A673 (cell line): ENCODE data around the gene SV2C. TPM values are rescaled to one million over a fixed set of nuclear protein-coding genes. Genes with fewer than 3 reads are reported as not detected.

Experiments used
- BruUV-seq: library from RNA; stranded (reverse); fragments of 400-500 nt; replicated peaks from 2 replicates; lab custom pipeline; 2021; lab: Mats Ljungman, UMichigan
- CTCF ChIA-PET: fragments of 300-600 bp; sonication (Branson Sonifier 250); formaldehyde crosslinking; loops from one replicate; lab custom pipeline; 2022; ENCODE audit warnings: antibody characterized with exemption; lab: Charles Lee
- POLR2A ChIA-PET: fragments of 300-600 bp; sonication (Branson Sonifier 250); formaldehyde crosslinking; loops from one replicate; lab custom pipeline; 2022; ENCODE audit warnings: antibody characterized with exemption; ENCODE audit not compliant: low non-redundant PET; lab: Charles Lee
- DNase-seq: peaks from one replicate; pipeline ENCODE4 v3.0.0-alpha.2; 2015; ENCODE audit warnings: low spot score
- H3K27ac ChIP-seq: fragments of 200-600 bp; sonication (generic); 2 replicates; pipeline ENCODE4 v1.5.1; 2016; ENCODE audit warnings: mixed run types, low read depth, mild to moderate bottlenecking, mixed read lengths, antibody characterized with exemption, low read length; ENCODE audit not compliant: poor library complexity, severe bottlenecking
- H3K27me3 ChIP-seq: fragments of 200-600 bp; sonication (generic); replicated peaks from 2 replicates; pipeline ENCODE4 v1.6.1; 2017; ENCODE audit warnings: mixed run types, low read depth, mild to moderate bottlenecking, mixed read lengths, antibody characterized with exemption, low read length; ENCODE audit not compliant: insufficient read depth, poor library complexity
- H3K36me3 ChIP-seq: fragments of 200-600 bp; sonication (generic); 2 replicates; pipeline ENCODE4 v1.6.1; 2016; ENCODE audit warnings: mixed run types, mild to moderate bottlenecking, mixed read lengths, antibody characterized with exemption, low read length; ENCODE audit not compliant: insufficient read depth, poor library complexity, severe bottlenecking
- H3K4me1 ChIP-seq: fragments of 200-600 bp; sonication (generic); 2 replicates; pipeline ENCODE4 v1.6.1; 2017; ENCODE audit warnings: mixed run types, mild to moderate bottlenecking, mixed read lengths, antibody characterized with exemption, low read length; ENCODE audit not compliant: insufficient read depth, poor library complexity, severe bottlenecking
- H3K4me3 ChIP-seq: fragments of 200-600 bp; sonication (generic); 2 replicates; pipeline ENCODE4 v1.5.1; 2016; ENCODE audit warnings: low read depth, mixed run types, mild to moderate bottlenecking, mixed read lengths, low read length; ENCODE audit not compliant: poor library complexity, severe bottlenecking
- H3K9me3 ChIP-seq: fragments of 200-600 bp; sonication (generic); 2 replicates; pipeline ENCODE4 v1.6.1; 2016; ENCODE audit warnings: mixed run types, low read depth, mild to moderate bottlenecking, mixed read lengths, antibody characterized with exemption, low read length; ENCODE audit not compliant: poor library complexity, severe bottlenecking
- EZH2 ChIP-seq: fragments of 200-600 bp; sonication (generic); IDR thresholded peaks from 2 replicates; pipeline ENCODE4 v1.6.1; 2017; ENCODE audit warnings: borderline replicate concordance, low read depth, mild to moderate bottlenecking, mixed read lengths, antibody characterized with exemption, low read length; ENCODE audit not compliant: poor library complexity, severe bottlenecking
- intact Hi-C: fragments of 100-400 bp; cut with micrococcal nuclease; formaldehyde crosslinking; loops from one replicate; pipeline ENCODE4 v1.10.0; 2022; ENCODE audit not compliant: unreplicated experiment
- total RNA-seq: library from RNA; stranded (reverse); gene quantifications from 2 replicates; pipeline ENCODE4 v1.2.3, GENCODE V29; 2021
- TF ChIP-seq, protein P1 (sequence below): fragments of 300-800, 200-600 bp; sonication (generic); conservative IDR thresholded peaks from 2 replicates; pipeline ENCODE4 v1.5.1; 2017; ENCODE audit warnings: low read depth, mild to moderate bottlenecking, antibody characterized with exemption, low read length, moderate library complexity, mixed read lengths

Gene SV2C
- total RNA-seq, 1 experiment from 2014 or later, result 3.1 TPM

DNA sequence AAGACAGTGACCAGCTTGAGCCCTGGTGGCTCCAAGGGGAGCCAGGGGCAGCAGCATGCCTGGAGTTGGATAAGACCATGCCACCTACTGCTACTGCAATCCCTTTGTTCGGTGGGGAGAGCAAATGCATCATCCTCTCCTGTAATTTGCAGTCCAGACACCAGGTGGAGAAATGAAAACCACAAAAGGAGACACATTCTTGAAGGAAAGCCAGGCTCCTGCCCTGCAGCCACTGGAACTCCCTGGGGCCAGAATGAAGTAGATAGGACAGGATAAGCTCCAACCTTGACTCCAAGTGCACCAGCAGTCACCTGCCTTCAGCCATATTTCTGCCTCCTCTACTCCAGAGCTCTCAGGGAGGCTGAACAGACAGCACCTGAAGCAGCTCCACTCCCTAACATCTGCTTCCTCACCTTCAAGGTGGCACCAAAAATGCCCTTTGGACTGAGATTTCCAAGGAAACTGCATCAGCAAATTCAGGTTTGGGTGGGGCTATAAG lies 254.8 kb downstream of the SV2C start:
- intact Hi-C loops, result loop anchor here (2.0 kb wide), 1 partner anchor 207 kb away; no protein-coding TSS in a partner anchor
- Histone ChIP-seq H3K36me3 (no peaks in the 10 kb centered on the region), H3K4me1 (peaks cover 6% of the 10 kb centered on the region), H3K4me3 (no peak overlapping the region), H3K27ac (no peak overlapping the region), H3K27me3 (no peaks in the 10 kb centered on the region), H3K9me3 (no peaks in the 10 kb centered on the region)
- ChIA-PET CTCF (no interaction called here), POLR2A (no interaction called here)
- BruUV-seq, result no TSS peak
- DNase-seq, result peak; percentile 83
- TF ChIP-seq EZH2, result no peak
- TF ChIP-seq, protein P1, sequence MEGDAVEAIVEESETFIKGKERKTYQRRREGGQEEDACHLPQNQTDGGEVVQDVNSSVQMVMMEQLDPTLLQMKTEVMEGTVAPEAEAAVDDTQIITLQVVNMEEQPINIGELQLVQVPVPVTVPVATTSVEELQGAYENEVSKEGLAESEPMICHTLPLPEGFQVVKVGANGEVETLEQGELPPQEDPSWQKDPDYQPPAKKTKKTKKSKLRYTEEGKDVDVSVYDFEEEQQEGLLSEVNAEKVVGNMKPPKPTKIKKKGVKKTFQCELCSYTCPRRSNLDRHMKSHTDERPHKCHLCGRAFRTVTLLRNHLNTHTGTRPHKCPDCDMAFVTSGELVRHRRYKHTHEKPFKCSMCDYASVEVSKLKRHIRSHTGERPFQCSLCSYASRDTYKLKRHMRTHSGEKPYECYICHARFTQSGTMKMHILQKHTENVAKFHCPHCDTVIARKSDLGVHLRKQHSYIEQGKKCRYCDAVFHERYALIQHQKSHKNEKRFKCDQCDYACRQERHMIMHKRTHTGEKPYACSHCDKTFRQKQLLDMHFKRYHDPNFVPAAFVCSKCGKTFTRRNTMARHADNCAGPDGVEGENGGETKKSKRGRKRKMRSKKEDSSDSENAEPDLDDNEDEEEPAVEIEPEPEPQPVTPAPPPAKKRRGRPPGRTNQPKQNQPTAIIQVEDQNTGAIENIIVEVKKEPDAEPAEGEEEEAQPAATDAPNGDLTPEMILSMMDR, result peak; percentile 55

GRCh38 chr5:76339919-76340318 lies 256.7 kb downstream of the SV2C start:
- Histone ChIP-seq H3K4me1 (peaks cover 6% of the 10 kb centered on the region), H3K27me3 (no peaks in the 10 kb centered on the region), H3K36me3 (no peaks in the 10 kb centered on the region), H3K9me3 (no peaks in the 10 kb centered on the region), H3K4me3 (no peak overlapping the region), H3K27ac (no peak overlapping the region)
- no peak for TF ChIP-seq EZH2
- TF ChIP-seq, protein P1, result no peak
- DNase-seq, result no peak
- intact Hi-C loops, result loop anchor here (2.0 kb wide), 1 partner anchor 205 kb away; no protein-coding TSS in a partner anchor
- CTCF ChIA-PET, result no interaction called here
- BruUV-seq, result no TSS peak
- POLR2A ChIA-PET, result no interaction called here

DNA sequence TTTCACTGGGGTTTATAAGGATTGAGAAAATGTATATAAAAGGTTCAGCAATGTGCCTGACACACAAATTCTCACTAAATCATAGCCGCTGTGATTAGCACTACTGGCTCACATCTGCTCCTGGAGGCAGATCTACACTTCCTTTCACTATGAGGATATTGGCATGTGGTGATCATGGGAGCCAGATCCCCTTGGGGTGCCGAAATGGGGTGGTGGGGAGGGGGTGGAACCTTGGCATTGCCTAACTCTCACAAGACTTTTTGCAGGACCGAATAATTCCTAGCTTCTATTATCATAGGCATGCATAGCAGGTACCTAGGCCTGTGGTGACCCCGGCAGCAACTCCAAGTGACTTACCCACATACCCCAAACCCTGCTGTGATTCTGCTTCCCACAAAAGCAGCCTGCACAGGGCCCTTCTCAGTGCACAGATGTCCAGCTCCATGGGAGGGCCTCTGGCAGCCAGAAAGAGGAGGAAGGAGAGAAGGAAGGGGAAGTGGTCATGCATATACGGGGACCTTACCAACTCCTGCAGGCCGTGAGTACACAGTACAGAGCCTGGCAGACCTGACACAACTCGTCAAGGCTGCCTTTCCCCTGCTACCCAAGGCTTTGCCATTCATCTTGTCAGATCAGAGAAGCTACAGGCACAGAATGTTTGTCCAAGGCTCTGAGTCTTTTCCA lies 258.6 kb downstream of the SV2C start:
- no peak overlapping the region for H3K27ac ChIP-seq
- no peaks in the 10 kb centered on the region for H3K36me3 ChIP-seq
- DNase-seq, result no peak
- ChIA-PET POLR2A (no interaction called here), CTCF (no interaction called here)
- no peaks in the 10 kb centered on the region for H3K27me3 ChIP-seq
- TF ChIP-seq, protein P1, result no peak
- no peak for TF ChIP-seq EZH2
- BruUV-seq, result no TSS peak
- intact Hi-C loops, result no loop called here
- H3K4me1 ChIP-seq, result peaks cover 6% of the 10 kb centered on the region
- H3K9me3 ChIP-seq, result no peaks in the 10 kb centered on the region
- H3K4me3 ChIP-seq, result no peak overlapping the region
